ENCODE data around the gene TOMM70. TPM values are rescaled to one million over a fixed set of nuclear protein-coding genes. Genes with fewer than 3 reads are reported as not detected.

Gene TOMM70
- 46.8 and 50.8 TPM in 2 replicates for total RNA-seq

GRCh38 chr3:100400780-100401673, at the start of gene TOMM70, which contains the start of gene LNP1:
Gene TOMM70 (minus strand): TSS chr3:100401089. CDS start chr3:100400949, 140 bp downstream.
Gene LNP1 (plus strand): TSS chr3:100401539. CDS start chr3:100429730, 28,191 bp downstream.

GRCh38 chr3:100334488-100335351, 66.2 kb downstream of the TOMM70 start, which contains the start of gene NIT2:
Gene NIT2 (plus strand): TSS chr3:100334757. CDS start chr3:100334792, 35 bp downstream.

Other genes with a start within 250 kb of the TOMM70 start
- 43.5 and 76.6 TPM in 2 replicates for gene TBC1D23, start 140.1 kb downstream of the TOMM70 start, total RNA-seq
- 11.4 and 11.6 TPM in 2 replicates for gene NIT2, start 66.3 kb downstream of the TOMM70 start, total RNA-seq
- gene LNP1, start 450 bp upstream of the TOMM70 start, total RNA-seq, result 2.6 and 3.2 TPM in 2 replicates
- 2.3 and 3.6 TPM in 2 replicates for gene TMEM45A, start 91.5 kb upstream of the TOMM70 start, total RNA-seq
- gene ADGRG7, start 208.5 kb upstream of the TOMM70 start, total RNA-seq, result 0.30 TPM in 1 of 2 replicates, not detected in the other

All from epithelial cell of umbilical artery (primary cell).